Muscle layer of duodenum (tissue), 2 donors: Measurements from ENCODE around the gene CST7.

Source experiments
- H3K27ac ChIP-seq: one replicate; pipeline ENCODE4 v1.7.0; 2013; ENCODE audit warnings: mild to moderate bottlenecking, low read length
- H3K27me3 ChIP-seq: one replicate; pipeline ENCODE4 v1.7.0; 2013; ENCODE audit warnings: low read depth, mild to moderate bottlenecking, control low read depth, low read length
- H3K36me3 ChIP-seq, 2 donors: one replicate each; pipeline ENCODE4 v1.7.0; 2013; ENCODE audit warnings: low read length in 2 of 2, control low read depth in 1 of 2, mild to moderate bottlenecking in 1 of 2; ENCODE audit not compliant: insufficient read depth in 2 of 2, control insufficient read depth in 1 of 2
- H3K4me1 ChIP-seq, 2 donors: one replicate each; pipeline ENCODE4 v1.7.0; 2013; ENCODE audit warnings: low read length in 2 of 2, mild to moderate bottlenecking in 2 of 2, control low read depth in 1 of 2, moderate library complexity in 1 of 2; ENCODE audit not compliant: insufficient read depth in 2 of 2, control insufficient read depth in 1 of 2
- H3K4me3 ChIP-seq, 2 donors: one replicate each; pipeline ENCODE4 v1.7.0; 2013; ENCODE audit warnings: low read length in 2 of 2, low read depth in 1 of 2, mild to moderate bottlenecking in 1 of 2
- H3K9me3 ChIP-seq, 2 donors: one replicate each; pipeline ENCODE4 v1.7.0; 2013; ENCODE audit warnings: low read length in 2 of 2, control low read depth in 1 of 2, mild to moderate bottlenecking in 1 of 2; ENCODE audit not compliant: control insufficient read depth in 1 of 2
- donor health status: healthy.

The CST7 gene

GRCh38 chr20:24960861-24961260 is 11.8 kb downstream of the CST7 start:
- H3K27ac ChIP-seq = no peak overlapping the region
- H3K36me3 ChIP-seq = peaks cover 52 to 87% of the 10 kb centered on the region in 2 donors
- no peak overlapping the region for H3K4me3 ChIP-seq
- no peaks in the 10 kb centered on the region for H3K27me3 ChIP-seq
- H3K4me1 ChIP-seq = no peaks in the 10 kb centered on the region
- no peaks in the 10 kb centered on the region for H3K9me3 ChIP-seq

DNA sequence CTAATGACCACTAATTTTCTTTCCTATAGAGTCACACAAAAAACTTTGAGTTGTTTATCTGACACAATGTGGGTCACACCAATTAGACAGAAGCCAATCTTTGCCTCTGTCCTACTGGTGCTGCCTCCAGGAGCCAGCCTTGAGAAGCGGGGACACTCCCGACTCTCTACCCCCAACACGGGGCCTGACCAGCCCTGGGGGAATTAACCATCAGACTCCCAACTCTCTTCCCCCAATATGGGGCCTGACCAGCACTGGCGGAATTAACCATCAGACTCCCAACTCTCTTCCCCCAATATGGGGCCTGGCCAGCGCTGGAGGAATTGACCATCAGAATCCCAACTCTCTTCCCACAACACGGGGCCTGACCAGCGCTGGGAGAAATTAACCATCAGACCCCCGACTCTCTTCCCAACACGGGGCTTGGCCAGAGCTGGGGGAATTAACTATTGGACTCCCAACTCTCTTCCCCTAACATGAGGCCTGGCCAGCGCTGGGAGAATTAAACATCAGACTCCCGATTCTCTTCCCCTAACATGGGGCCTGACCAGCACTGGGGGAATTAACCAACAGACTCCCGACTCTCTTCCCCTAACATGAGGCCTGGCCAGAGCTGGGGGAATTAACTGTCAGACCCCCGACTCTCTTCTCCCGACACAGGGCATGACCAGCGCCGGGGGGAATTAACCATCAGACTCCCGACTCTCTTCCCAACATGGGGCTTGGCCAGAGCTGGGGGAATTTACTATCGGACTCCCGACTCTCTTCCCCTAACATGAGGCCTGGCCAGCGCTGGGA is 12.5 kb downstream of the CST7 start:
- Histone ChIP-seq H3K4me3 (no peak overlapping the region), H3K36me3 (peaks cover 59 to 90% of the 10 kb centered on the region in 2 donors), H3K4me1 (no peaks in the 10 kb centered on the region), H3K27me3 (no peaks in the 10 kb centered on the region), H3K9me3 (no peaks in the 10 kb centered on the region), H3K27ac (no peak overlapping the region)

DNA sequence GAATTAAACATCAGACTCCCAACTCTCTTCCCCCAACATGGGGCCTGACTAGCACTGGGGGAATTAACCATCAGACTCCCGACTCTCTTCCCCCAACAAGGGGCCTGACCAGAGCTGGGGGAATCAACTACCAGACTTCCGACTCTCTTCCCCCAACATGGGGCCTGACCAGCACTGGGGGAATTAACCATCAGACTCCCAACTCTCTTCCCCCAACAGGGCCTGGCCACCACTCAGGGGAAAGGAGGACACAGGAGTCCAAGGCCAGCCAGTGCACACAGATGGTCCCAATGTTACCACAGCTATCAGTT is 13.1 kb downstream of the CST7 start:
- Histone ChIP-seq H3K4me1 (no peaks in the 10 kb centered on the region), H3K27ac (no peak overlapping the region), H3K4me3 (no peak overlapping the region), H3K27me3 (no peaks in the 10 kb centered on the region), H3K9me3 (no peaks in the 10 kb centered on the region), H3K36me3 (peaks cover 61 to 89% of the 10 kb centered on the region in 2 donors)

GRCh38 chr20:24962510-24962909 is 13.4 kb downstream of the CST7 start:
- H3K27me3 ChIP-seq = no peaks in the 10 kb centered on the region
- H3K4me3 ChIP-seq = no peak overlapping the region
- no peaks in the 10 kb centered on the region for H3K4me1 ChIP-seq
- H3K9me3 ChIP-seq = no peaks in the 10 kb centered on the region
- H3K36me3 ChIP-seq = peaks cover 61 to 89% of the 10 kb centered on the region in 2 donors
- no peak overlapping the region for H3K27ac ChIP-seq

GRCh38 chr20:24963672-24964505 is 14.8 kb downstream of the CST7 start:
- H3K27me3 ChIP-seq = no peaks in the 10 kb centered on the region
- no peaks in the 10 kb centered on the region for H3K9me3 ChIP-seq
- H3K4me1 ChIP-seq = no peaks in the 10 kb centered on the region
- peaks cover 70 to 90% of the 10 kb centered on the region in 2 donors for H3K36me3 ChIP-seq
- H3K4me3 ChIP-seq = no peak overlapping the region
- no peak overlapping the region for H3K27ac ChIP-seq

DNA sequence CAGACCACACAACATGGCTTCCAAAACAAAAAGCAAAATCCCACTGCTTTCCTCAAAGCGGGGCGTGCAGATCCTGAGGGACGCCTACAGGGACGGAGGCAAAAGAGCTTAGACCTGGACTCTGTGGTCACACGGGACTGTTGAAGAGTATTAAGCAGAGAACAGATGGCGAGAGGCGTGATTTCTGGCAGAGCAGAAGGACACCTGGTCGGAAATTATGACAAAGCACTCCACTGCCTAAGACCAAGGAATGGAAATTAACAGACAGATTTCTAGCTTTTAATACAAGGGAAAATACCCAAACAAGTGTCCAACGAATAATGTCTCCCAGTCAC is 15.4 kb downstream of the CST7 start:
- H3K4me1 ChIP-seq = no peaks in the 10 kb centered on the region
- H3K27me3 ChIP-seq = no peaks in the 10 kb centered on the region
- no peak overlapping the region for H3K27ac ChIP-seq
- no peaks in the 10 kb centered on the region for H3K9me3 ChIP-seq
- no peak overlapping the region for H3K4me3 ChIP-seq
- peaks cover 74 to 91% of the 10 kb centered on the region in 2 donors for H3K36me3 ChIP-seq

DNA sequence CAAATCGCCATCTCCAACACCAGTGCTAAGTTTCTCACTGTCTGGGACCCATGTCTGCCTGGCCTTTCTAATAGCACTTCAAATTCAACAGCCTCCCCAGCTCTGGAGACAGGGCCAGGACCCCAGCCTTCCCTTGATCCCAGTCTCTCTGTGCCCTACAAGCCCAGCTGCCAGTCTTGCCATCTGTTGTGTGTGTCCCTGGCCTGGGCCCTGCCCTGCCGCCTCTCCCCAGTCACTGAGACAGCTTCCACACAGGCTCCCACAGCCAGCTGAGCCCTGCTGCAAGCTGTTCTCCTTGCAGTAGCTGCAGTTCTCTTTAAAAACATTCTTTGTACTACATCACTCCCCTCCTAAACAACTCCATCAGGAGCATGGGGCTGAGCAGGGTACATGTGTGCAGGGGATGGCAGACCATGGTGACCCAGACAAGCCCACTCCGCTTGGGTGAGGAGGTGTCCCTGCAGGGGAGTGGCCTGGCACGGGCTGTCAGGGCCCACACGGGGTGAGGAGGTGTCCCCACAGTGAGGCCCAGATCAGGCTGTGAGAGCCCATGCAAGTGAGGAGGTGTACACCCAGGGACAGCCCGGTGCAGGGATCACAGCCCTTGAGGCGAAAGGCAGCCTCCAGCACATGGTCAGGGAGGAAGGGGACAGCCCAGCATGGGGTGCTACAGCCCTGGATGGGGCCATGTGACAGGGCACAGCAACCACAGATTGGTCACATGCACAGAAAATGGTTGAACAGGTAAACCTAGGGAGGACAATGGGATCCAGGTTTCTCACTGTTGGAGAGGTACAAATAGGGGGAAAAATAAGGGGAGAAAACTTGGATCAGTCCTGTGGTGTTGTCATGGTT is 16.2 kb downstream of the CST7 start:
- Histone ChIP-seq H3K36me3 (peaks cover 75 to 91% of the 10 kb centered on the region in 2 donors), H3K9me3 (no peaks in the 10 kb centered on the region), H3K27ac (no peak overlapping the region), H3K27me3 (no peaks in the 10 kb centered on the region), H3K4me1 (no peaks in the 10 kb centered on the region), H3K4me3 (no peak overlapping the region)

- no peaks in the 10 kb centered on the region for H3K4me1 ChIP-seq
- H3K36me3 ChIP-seq = peaks cover 71 to 92% of the 10 kb centered on the region in 2 donors
These were observed 17.4 kb downstream of the CST7 start for GRCh38 chr20:24966317-24967012.

DNA sequence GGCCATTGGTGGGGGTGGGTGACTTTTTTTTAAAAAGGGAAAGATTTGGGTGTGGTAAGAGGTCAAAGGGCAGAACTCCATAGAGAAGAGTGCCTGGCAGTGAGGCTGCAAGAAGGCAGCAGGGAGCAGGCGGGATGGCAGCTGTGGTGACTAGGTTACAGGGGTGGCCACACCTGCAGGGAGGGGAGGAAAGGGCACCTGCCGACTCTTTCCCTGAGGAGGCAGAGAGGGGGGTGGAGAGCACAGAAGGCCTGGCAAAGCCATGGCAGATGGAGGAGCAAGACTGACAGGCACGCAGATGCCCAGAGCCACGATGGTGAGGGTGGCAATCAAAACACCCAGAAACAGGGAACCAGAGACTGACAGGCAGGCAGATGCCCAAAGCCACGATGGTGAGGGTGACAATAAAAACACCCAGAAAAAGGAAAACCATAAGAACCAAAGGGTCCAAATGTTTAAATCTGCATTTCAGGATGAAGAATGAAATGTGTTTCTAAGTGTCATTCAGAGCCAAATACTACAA is 19.3 kb downstream of the CST7 start:
- H3K27me3 ChIP-seq = no peaks in the 10 kb centered on the region
- H3K4me1 ChIP-seq = no peaks in the 10 kb centered on the region
- H3K36me3 ChIP-seq = peaks cover 75 to 93% of the 10 kb centered on the region in 2 donors
- no peaks in the 10 kb centered on the region for H3K9me3 ChIP-seq
- H3K27ac ChIP-seq = no peak overlapping the region
- no peak overlapping the region for H3K4me3 ChIP-seq

More at GRCh38 chr20:24966317-24967012, 17.4 kb downstream of the CST7 start:
- H3K4me3 ChIP-seq = no peak overlapping the region
- no peaks in the 10 kb centered on the region for H3K27me3 ChIP-seq
- no peak overlapping the region for H3K27ac ChIP-seq
- H3K9me3 ChIP-seq = no peaks in the 10 kb centered on the region

- Histone ChIP-seq H3K4me1 (no peaks in the 10 kb centered on the region), H3K27me3 (no peaks in the 10 kb centered on the region), H3K27ac (no peak overlapping the region), H3K36me3 (peaks cover 68 to 88% of the 10 kb centered on the region in 2 donors), H3K9me3 (no peaks in the 10 kb centered on the region), H3K4me3 (no peak overlapping the region)
These were observed 20.3 kb downstream of the CST7 start for GRCh38 chr20:24969186-24970029.
